ENCODE measurements around the gene ACTL8. TPM values are rescaled to one million over a fixed set of nuclear protein-coding genes. Genes with fewer than 3 reads are reported as not detected.

Gene ACTL8
- total RNA-seq, 1 experiment from 2014 or later, result not detected

- BruUV-seq (replicated peaks), result no TSS peak
- Histone ChIP-seq H3K9me3 (ENCODE audit: control insufficient read depth, insufficient read depth, low read depth, low read length) (0 out of 2 replicates have a peak, but pooled peaks cover 3% of the 10 kb centered on the region), H3K27ac (ENCODE audit: low read length) (no peak overlapping the region), H3K4me1 (ENCODE audit: control insufficient read depth, insufficient read depth, low read length) (no peaks in the 10 kb centered on the region), H3K36me3 (ENCODE audit: control insufficient read depth, insufficient read depth, low read length) (no peaks in the 10 kb centered on the region), H3K27me3 (ENCODE audit: control insufficient read depth, insufficient read depth, low read length) (no peaks in the 10 kb centered on the region), H3K4me3 (ENCODE audit: low read depth in 2 of 2, low read length in 2 of 2) (no peak overlapping the region)
- ChIA-PET CTCF (interaction anchor here (0.6 kb wide), 1 partner anchor 811 kb away, joined by 4 read pairs; no protein-coding TSS in a partner anchor), POLR2A (no interaction called here)
- ATAC-seq (no peak), DNase-seq (ENCODE audit: low read depth, low spot score) (no peak)
- in situ Hi-C loops (cut with HindIII; ENCODE audit: low pct_unique_long_range_greater_than_20kb, low sequenced_read_pairs), result no loop called here
- TF ChIP-seq POLR2AphosphoS5 (IDR thresholded peaks at IDR 0.05; ENCODE audit: low read depth, low read length) (no peak), TCF7L2 (IDR thresholded peaks at IDR 0.05; ENCODE audit: low read depth, low read length) (no peak), CTCF (IDR thresholded peaks at IDR 0.05) (no peak), SIN3A (IDR thresholded peaks at IDR 0.05; ENCODE audit: borderline replicate concordance, insufficient read depth, low read depth, low read length) (no peak)
- intact Hi-C loops (cut with micrococcal nuclease; ENCODE audit: unreplicated experiment), result no loop called here
These were observed 8.9 kb downstream of the ACTL8 start for GRCh38 chr1:17763995-17764394.

- no peaks in the 10 kb centered on the region for H3K36me3 ChIP-seq (ENCODE audit: control insufficient read depth, insufficient read depth, low read length)
- BruUV-seq (replicated peaks), result no TSS peak
- in situ Hi-C loops (cut with HindIII; ENCODE audit: low pct_unique_long_range_greater_than_20kb, low sequenced_read_pairs), result no loop called here
These were observed 9.5 kb downstream of the ACTL8 start for GRCh38 chr1:17764591-17764990.

More at GRCh38 chr1:17764591-17764990, 9.5 kb downstream of the ACTL8 start:
- ATAC-seq, result no peak
- intact Hi-C loops (cut with micrococcal nuclease; ENCODE audit: unreplicated experiment), result no loop called here
- no peak for TF ChIP-seq POLR2AphosphoS5 (IDR thresholded peaks at IDR 0.05; ENCODE audit: low read depth, low read length)
- TF ChIP-seq CTCF (IDR thresholded peaks at IDR 0.05), result no peak
- no peak for TF ChIP-seq REST (IDR thresholded peaks at IDR 0.05; ENCODE audit: insufficient read depth in 1 of 2, low read depth in 2 of 2, low read length in 1 of 2)
- no peak for TF ChIP-seq TCF7L2 (IDR thresholded peaks at IDR 0.05; ENCODE audit: low read depth, low read length)
- TF ChIP-seq SIN3A (IDR thresholded peaks at IDR 0.05; ENCODE audit: borderline replicate concordance, insufficient read depth, low read depth, low read length), result no peak
- DNase-seq (ENCODE audit: low read depth, low spot score), result no peak
- H3K27me3 ChIP-seq (ENCODE audit: control insufficient read depth, insufficient read depth, low read length), result no peaks in the 10 kb centered on the region
- no peaks in the 10 kb centered on the region for H3K9me3 ChIP-seq (ENCODE audit: control insufficient read depth, insufficient read depth, low read depth, low read length)
- ChIA-PET POLR2A (no interaction called here), CTCF (no interaction called here)
- H3K4me3 ChIP-seq (ENCODE audit: low read depth in 2 of 2, low read length in 2 of 2), result no peak overlapping the region
- H3K27ac ChIP-seq (ENCODE audit: low read length), result no peak overlapping the region
- no peaks in the 10 kb centered on the region for H3K4me1 ChIP-seq (ENCODE audit: control insufficient read depth, insufficient read depth, low read length)

Data from Panc1 (cell line).